Adrenal gland (tissue), 5 donors: ENCODE results near the gene FNBP1.

Source experiments
- POLR2A ChIP-seq, 2 donors: fragments of 450-650 bp; IDR thresholded peaks; one replicate each; pipeline ENCODE4 v1.6.1; 2017; ENCODE audit warnings: antibody characterized with exemption in 2 of 2, mild to moderate bottlenecking in 2 of 2, moderate library complexity in 1 of 2
- TF ChIP-seq, protein P1 (sequence below), 6 experiments: fragments of 450-650 bp in 4 of 6; fragments of 200-600 bp in 2 of 6; sonication (generic) in 1 of 6; IDR thresholded peaks; 1 replicate in 5 of 6; 2 replicates in 1 of 6; pipeline versions ENCODE4 v1.5.1 to v1.8.0; 2016 to 2021; ENCODE audit warnings: antibody characterized with exemption in 6 of 6, mild to moderate bottlenecking in 2 of 6, moderate library complexity in 1 of 6
- donor health status: DM: no; HTN: no; CAD: no.

- TF ChIP-seq, protein P1, sequence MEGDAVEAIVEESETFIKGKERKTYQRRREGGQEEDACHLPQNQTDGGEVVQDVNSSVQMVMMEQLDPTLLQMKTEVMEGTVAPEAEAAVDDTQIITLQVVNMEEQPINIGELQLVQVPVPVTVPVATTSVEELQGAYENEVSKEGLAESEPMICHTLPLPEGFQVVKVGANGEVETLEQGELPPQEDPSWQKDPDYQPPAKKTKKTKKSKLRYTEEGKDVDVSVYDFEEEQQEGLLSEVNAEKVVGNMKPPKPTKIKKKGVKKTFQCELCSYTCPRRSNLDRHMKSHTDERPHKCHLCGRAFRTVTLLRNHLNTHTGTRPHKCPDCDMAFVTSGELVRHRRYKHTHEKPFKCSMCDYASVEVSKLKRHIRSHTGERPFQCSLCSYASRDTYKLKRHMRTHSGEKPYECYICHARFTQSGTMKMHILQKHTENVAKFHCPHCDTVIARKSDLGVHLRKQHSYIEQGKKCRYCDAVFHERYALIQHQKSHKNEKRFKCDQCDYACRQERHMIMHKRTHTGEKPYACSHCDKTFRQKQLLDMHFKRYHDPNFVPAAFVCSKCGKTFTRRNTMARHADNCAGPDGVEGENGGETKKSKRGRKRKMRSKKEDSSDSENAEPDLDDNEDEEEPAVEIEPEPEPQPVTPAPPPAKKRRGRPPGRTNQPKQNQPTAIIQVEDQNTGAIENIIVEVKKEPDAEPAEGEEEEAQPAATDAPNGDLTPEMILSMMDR (IDR thresholded peaks at IDR 0.05), result no peak
- no peak for TF ChIP-seq POLR2A (IDR thresholded peaks at IDR 0.05)
Measured at GRCh38 chr9:130034570-130034969, 8.4 kb downstream of the FNBP1 start.
